GM13977 (cell line): ENCODE measurements around the gene SLC6A11.

Experiments
- DNase-seq: peaks from one replicate; pipeline ENCODE4 v3.0.0; 2012; ENCODE audit warnings: low spot score
- in situ Hi-C: fragments of 300-500 bp; cut with MboI; formaldehyde crosslinking; loops from one replicate; pipeline ENCODE4 v1.12.0; 2022; ENCODE audit warnings: low sequenced_read_pairs, low pct_unique_long_range_greater_than_20kb, mixed read lengths, inconsistent platforms; ENCODE audit not compliant: unreplicated experiment
- TF ChIP-seq, protein P1 (sequence below): IDR thresholded peaks from 2 replicates; pipeline ENCODE4 v1.5.1; 2012; ENCODE audit warnings: mild to moderate bottlenecking, control low read depth; ENCODE audit not compliant: insufficient read depth; ENCODE audit errors: extremely low read depth, missing control alignments

SLC6A11 gene

DNA sequence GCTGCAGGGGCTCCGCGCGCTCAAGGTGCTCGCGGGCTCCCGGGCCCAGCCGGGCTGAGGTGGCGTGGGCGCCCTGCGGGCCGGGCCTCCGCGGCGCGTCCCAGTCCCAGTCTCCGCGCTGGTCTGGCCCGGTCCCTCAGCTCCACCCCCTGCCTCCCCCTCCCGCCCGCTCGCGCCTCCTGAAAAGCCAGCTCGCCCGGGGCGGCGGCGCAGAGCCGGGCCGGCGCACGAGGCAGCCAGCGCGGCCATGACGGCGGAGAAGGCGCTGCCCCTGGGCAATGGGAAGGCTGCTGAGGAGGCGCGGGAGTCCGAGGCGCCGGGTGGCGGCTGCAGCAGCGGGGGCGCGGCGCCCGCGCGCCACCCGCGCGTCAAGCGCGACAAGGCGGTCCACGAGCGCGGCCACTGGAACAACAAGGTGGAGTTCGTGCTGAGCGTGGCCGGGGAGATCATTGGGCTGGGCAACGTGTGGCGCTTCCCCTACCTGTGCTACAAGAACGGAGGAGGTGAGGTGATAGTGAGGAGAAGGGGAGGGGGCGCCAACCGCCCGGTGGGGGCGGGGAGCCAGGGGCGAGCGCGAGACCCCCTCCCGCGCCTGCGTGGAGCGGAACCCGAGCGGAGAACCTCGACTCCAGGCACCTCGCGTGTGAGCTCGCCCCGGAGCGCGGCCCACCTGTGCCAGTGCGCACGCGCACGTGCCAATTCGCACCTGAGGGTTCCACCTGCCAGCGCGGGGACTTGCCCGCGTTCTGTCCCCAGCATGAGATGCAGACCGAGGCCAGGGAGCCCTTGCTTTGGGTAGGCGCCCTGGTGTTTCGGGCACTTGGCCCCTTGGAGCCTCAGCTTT is at the start of gene SLC6A11:
TSS of gene SLC6A11 (plus strand) at position 210 of the 844 bp plus-strand sequence. CDS start at position 248, 38 bp downstream.
- TF ChIP-seq, protein P1, sequence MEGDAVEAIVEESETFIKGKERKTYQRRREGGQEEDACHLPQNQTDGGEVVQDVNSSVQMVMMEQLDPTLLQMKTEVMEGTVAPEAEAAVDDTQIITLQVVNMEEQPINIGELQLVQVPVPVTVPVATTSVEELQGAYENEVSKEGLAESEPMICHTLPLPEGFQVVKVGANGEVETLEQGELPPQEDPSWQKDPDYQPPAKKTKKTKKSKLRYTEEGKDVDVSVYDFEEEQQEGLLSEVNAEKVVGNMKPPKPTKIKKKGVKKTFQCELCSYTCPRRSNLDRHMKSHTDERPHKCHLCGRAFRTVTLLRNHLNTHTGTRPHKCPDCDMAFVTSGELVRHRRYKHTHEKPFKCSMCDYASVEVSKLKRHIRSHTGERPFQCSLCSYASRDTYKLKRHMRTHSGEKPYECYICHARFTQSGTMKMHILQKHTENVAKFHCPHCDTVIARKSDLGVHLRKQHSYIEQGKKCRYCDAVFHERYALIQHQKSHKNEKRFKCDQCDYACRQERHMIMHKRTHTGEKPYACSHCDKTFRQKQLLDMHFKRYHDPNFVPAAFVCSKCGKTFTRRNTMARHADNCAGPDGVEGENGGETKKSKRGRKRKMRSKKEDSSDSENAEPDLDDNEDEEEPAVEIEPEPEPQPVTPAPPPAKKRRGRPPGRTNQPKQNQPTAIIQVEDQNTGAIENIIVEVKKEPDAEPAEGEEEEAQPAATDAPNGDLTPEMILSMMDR = no peak
- no peak for DNase-seq
- in situ Hi-C loops = no loop called here

- TF ChIP-seq, protein P1 = no peak
- in situ Hi-C loops = no loop called here
- DNase-seq = no peak
Measured at GRCh38 chr3:10768708-10769394, 47.2 kb upstream of the SLC6A11 start.

DNA sequence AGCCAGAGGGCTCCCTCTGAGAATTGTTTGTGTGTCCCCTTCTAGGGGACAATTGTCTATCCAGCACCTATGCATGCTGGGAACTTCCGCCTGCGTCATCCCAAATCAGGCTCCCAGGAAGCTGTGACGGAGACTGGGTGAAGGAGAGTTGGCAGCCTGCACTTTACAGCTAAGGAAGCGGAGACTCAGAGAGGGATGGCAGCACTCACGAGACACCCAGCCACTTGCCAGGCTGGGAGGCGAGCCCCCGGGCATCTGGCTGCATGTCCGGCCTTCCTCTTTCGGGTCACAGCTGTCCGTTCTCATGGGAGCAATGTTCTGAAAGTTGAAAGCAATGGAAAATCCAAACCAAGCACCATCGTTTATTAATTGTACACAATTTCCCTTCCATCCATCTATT is 45.5 kb upstream of the SLC6A11 start:
- in situ Hi-C loops = no loop called here
- no peak for DNase-seq
- TF ChIP-seq, protein P1 = no peak

- in situ Hi-C loops = no loop called here
Measured at GRCh38 chr3:10770981-10771380, 45.0 kb upstream of the SLC6A11 start.

DNA sequence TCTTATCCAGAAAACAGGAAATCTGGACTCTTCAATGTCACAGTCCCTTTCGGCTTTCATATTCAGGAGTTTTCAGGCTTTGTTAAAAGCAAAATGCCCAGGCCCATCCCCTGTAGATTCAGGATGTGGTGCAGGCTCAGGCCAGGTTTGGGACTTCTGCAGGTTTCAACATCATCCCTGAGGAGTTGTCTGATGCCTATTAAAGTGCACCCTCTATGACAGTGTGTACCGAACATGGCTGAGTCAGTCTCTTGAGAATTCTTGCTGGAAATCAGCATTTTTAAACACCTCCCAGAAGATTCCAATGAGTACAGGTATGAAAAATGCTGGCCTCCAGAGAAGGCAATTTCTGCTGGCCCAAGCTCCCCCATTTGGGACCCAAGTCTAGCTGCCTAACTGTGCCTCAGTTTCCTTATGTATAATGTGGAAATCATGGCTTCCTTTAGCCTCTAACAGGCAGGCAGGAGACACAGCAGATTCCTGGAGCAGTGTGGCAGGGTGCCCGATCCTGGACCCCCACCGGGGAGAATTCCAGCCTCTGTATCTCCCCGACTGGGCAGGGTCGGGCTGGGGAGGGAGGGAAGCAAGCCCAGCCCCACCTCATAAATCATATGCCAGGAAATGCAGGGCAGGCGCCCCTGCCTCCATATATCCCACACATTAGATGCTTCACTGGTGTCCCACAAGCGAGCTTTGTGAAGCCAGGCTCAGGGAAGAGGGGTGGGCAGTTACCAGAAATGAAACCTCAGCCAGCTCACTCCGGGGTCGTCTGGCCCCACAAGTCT is 44.4 kb upstream of the SLC6A11 start:
- no peak for DNase-seq
- in situ Hi-C loops = no loop called here
- TF ChIP-seq, protein P1 = no peak

More at GRCh38 chr3:10770981-10771380, 45.0 kb upstream of the SLC6A11 start:
- TF ChIP-seq, protein P1 = no peak
- DNase-seq = no peak
